ENCODE data around the gene FTO. TPM values are rescaled to one million over a fixed set of nuclear protein-coding genes. Genes with fewer than 3 reads are reported as not detected.

Gene FTO
- total RNA-seq, 1 donor from 2014 or later, result 75.6 TPM

DNA sequence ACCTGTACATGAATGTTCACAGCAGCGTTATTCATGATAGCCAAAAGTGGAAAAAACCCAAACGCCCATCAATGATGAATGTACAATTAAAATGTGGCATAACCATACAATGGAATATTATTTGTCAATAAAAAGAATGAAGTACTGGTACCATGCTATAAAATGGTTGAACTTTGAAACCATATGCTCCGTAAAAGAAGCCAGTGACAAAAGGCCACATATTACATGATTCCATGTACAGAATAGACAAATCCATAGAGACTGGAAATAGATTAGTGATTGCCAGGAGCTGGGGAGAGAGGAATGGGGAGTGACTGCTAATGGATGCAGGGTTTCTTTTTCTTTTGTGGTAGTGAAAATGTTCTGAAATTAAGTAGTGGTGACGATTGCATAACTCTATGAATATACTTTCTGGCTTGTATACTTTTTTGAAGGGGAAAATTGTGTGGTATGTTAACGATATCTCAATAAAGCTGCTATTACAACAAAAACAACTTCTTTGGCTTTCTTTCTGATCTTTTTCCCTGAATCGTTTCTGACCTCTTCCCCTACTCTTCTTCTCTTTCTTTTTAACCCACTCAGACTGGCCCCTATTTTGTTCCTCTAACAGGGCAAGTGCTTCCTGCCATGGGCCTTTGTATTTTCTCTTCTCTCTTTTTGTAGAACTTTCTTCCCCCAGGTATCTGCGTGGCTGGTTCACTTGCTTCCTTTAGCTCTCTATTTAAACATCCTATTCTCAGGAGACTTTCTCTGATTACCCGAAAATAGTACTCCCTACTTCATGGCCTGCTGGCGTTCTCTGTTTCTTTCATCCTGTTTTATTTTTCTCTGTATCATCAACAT is 67.9 kb downstream of the FTO start:
- ATAC-seq (no peak), DNase-seq (no peak)
- no peak overlapping the region for H3K27ac ChIP-seq
- peaks cover 70% of the 10 kb centered on the region for H3K4me1 ChIP-seq
- no peaks in the 10 kb centered on the region for H3K27me3 ChIP-seq
- TF ChIP-seq, protein P1, sequence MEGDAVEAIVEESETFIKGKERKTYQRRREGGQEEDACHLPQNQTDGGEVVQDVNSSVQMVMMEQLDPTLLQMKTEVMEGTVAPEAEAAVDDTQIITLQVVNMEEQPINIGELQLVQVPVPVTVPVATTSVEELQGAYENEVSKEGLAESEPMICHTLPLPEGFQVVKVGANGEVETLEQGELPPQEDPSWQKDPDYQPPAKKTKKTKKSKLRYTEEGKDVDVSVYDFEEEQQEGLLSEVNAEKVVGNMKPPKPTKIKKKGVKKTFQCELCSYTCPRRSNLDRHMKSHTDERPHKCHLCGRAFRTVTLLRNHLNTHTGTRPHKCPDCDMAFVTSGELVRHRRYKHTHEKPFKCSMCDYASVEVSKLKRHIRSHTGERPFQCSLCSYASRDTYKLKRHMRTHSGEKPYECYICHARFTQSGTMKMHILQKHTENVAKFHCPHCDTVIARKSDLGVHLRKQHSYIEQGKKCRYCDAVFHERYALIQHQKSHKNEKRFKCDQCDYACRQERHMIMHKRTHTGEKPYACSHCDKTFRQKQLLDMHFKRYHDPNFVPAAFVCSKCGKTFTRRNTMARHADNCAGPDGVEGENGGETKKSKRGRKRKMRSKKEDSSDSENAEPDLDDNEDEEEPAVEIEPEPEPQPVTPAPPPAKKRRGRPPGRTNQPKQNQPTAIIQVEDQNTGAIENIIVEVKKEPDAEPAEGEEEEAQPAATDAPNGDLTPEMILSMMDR (IDR thresholded peaks at IDR 0.05), result no peak
- H3K36me3 ChIP-seq, result no peaks in the 10 kb centered on the region
- H3K4me3 ChIP-seq, result no peak overlapping the region
- intact Hi-C loops (cut with DNase I), result no loop called here
- no peaks in the 10 kb centered on the region for H3K9me3 ChIP-seq

DNA sequence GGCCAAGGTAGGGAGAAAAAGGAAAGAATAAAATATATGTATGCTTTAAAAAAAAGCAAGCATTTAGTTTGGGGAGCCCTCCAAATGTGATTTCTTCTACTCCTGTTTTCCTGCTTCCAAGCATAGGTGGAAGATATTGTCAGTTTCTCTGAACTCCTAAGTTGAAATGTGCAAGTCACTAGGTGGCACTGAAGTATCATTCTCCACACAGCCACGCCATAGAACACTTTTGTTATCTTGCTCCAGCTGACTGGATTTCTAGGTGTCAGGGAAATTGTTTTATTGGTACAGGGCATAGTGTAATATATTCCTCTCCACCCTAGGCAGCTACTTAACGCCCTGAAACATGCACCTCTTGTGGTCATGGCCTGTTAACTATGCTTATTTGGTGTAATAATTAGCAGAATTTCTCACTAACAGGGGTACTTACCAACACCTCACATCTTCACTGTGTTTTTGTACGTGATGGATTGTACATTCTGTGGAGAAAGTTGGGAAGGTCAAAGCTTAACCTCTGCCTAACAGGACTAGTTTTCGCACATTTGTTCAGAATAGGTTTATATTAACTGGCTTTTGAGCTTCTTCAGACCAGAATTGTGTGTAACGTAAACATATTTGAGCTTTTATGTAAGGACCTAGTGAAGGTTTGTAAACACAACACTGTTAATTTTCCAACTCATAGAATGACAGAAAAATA is 69.3 kb downstream of the FTO start:
- no peaks in the 10 kb centered on the region for H3K9me3 ChIP-seq
- no peak for DNase-seq
- no peak overlapping the region for H3K27ac ChIP-seq
- peak; percentile 90 for ATAC-seq
- H3K36me3 ChIP-seq, result no peaks in the 10 kb centered on the region
- no peak overlapping the region for H3K4me3 ChIP-seq
- intact Hi-C loops (cut with DNase I), result no loop called here
- H3K27me3 ChIP-seq, result no peaks in the 10 kb centered on the region
- TF ChIP-seq, protein P1 (IDR thresholded peaks at IDR 0.05), result peak; percentile 56
- peaks cover 79% of the 10 kb centered on the region for H3K4me1 ChIP-seq

DNA sequence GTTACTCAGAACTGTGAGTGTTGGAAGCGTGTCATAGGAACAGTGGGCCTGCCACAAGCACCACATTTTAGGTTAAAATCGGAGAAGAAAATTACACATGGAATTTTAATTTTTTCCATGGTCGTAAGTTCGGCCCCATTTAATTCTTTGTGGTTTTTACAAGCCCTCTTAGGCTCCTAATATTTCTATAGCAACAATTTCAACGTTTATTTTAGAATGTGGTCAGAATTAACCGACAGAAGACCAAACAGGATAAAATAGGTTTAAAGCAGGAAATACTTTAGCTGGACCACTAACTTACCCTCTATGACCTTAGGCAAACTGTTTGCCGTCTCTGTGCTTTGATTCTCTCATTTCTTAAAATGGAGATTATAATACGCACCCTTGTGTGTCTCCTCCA is 69.9 kb downstream of the FTO start:
- ATAC-seq, result no peak
- TF ChIP-seq, protein P1 (IDR thresholded peaks at IDR 0.05), result no peak
- H3K27ac ChIP-seq, result no peak overlapping the region
- H3K36me3 ChIP-seq, result no peaks in the 10 kb centered on the region
- peaks cover 81% of the 10 kb centered on the region for H3K4me1 ChIP-seq
- no peak for DNase-seq
- H3K4me3 ChIP-seq, result no peak overlapping the region
- intact Hi-C loops (cut with DNase I), result no loop called here
- no peaks in the 10 kb centered on the region for H3K9me3 ChIP-seq
- no peaks in the 10 kb centered on the region for H3K27me3 ChIP-seq

DNA sequence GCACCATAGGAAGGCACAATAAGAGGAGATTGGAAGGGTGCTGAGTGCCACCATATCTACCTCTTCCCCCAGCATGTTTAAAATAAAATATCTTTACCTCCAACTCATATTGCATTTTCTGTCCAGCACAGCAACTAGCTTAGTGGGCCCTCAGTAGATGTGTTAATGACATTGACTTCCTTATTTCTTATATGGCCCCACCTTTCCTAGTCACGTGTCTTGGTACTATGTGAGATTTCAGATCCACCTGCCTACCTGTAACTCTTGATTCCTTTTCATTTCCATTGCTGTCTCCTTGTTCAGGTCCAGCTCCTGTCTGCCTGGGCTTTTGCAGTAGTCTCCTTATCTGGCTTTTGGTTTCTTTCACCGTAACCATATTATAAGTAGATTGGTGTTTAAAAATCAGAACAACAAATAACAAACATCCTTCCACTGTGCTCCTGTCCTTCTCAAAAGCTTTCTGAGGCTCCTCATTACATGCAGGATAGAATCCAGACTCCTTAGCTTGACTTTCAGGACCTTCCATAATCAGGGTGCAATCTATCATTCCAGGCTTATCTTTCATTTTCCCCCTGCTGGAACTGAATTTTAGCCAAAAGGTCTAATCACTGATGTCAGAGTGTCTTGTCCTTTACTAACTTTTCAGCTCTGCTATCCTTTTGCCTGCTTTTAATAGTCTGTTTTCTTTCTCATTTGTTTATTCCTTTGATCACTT is 71.3 kb downstream of the FTO start:
- Histone ChIP-seq H3K27me3 (no peaks in the 10 kb centered on the region), H3K9me3 (no peaks in the 10 kb centered on the region), H3K36me3 (no peaks in the 10 kb centered on the region), H3K4me3 (no peak overlapping the region), H3K27ac (peak overlapping the region; percentile 27), H3K4me1 (peaks cover 74% of the 10 kb centered on the region)
- DNase-seq, result no peak
- TF ChIP-seq, protein P1 (IDR thresholded peaks at IDR 0.05), result no peak
- intact Hi-C loops (cut with DNase I), result no loop called here
- ATAC-seq, result no peak

DNA sequence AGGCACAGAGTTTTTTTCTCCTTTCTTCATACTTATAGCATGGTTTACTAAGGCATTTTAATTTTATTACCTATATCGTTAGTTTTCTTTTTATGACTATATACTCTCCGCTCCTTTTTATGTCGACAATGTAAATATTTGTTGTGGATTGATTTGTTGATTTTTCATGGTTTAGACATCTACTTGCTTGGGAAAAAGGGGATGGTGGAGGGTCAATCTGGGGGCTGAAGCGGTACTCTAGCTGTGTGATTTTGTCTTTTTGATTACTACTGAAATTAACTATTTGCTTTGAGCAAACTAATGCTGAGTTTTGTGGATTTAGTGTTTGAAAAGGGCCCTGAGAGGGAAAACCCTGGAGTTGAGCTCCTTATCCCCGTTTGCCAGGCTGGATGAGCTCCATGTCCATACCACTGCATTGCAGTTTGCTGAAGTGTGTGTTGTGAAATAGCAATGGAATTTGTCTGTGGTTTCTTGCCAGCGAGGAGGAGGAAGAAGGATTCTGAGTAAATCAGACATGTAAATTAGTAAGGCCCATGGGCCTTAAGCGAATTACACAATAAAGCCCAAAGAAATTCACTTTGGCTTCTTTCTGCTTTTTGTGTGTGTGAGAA is 72.0 kb downstream of the FTO start:
- peak; percentile 64 for DNase-seq
- ATAC-seq, result peak; percentile 83
- H3K27ac ChIP-seq, result peak overlapping the region; percentile 27
- no peaks in the 10 kb centered on the region for H3K36me3 ChIP-seq
- H3K4me3 ChIP-seq, result no peak overlapping the region
- no peaks in the 10 kb centered on the region for H3K27me3 ChIP-seq
- H3K4me1 ChIP-seq, result peaks cover 70% of the 10 kb centered on the region
- TF ChIP-seq, protein P1 (IDR thresholded peaks at IDR 0.05), result no peak
- intact Hi-C loops (cut with DNase I), result no loop called here
- no peaks in the 10 kb centered on the region for H3K9me3 ChIP-seq

Data from upper lobe of right lung (tissue), 1 donor.